ENCODE data around the gene NUP214. TPM values are rescaled to one million over a fixed set of nuclear protein-coding genes. Genes with fewer than 3 reads are reported as not detected.

The NUP214 gene
- total RNA-seq, 4 donors from 2014 or later, result 36.1 to 104 (median 69.6) TPM

- Histone ChIP-seq H3K27me3 (no peaks in the 10 kb centered on the region), H3K9me3 (no peaks in the 10 kb centered on the region), H3K4me1 (no peaks in the 10 kb centered on the region), H3K4me3 (no peak overlapping the region), H3K27ac (no peak overlapping the region), H3K36me3 (no peaks in the 10 kb centered on the region)
- TF ChIP-seq EP300 (IDR thresholded peaks at IDR 0.05) (no peak), POLR2A (IDR thresholded peaks at IDR 0.05) (no peak), POLR2AphosphoS5 (IDR thresholded peaks at IDR 0.05) (no peak)
- WGBS, result 95% methylated on average over 7 of the region's 9 CpGs
- no peak for DNase-seq (ENCODE audit: low spot score in 2 of 2)
Measured at GRCh38 chr9:131081868-131082267, 43.5 kb upstream of the NUP214 start.

- Histone ChIP-seq H3K27me3 (no peaks in the 10 kb centered on the region), H3K4me3 (no peak overlapping the region), H3K9me3 (no peaks in the 10 kb centered on the region), H3K27ac (no peak overlapping the region), H3K4me1 (no peaks in the 10 kb centered on the region), H3K36me3 (no peaks in the 10 kb centered on the region)
- DNase-seq (ENCODE audit: low spot score in 2 of 2), result no peak
- 62% methylated on average over 11 of the region's 11 CpGs for WGBS
- no peak for TF ChIP-seq EP300 (IDR thresholded peaks at IDR 0.05)
Measured at GRCh38 chr9:131082774-131083512, 42.4 kb upstream of the NUP214 start.

- no peak for TF ChIP-seq EP300 (IDR thresholded peaks at IDR 0.05)
- DNase-seq (ENCODE audit: low spot score in 2 of 2), result no peak
- WGBS, result 82% methylated on average over 8 of the region's 8 CpGs
- no peaks in the 10 kb centered on the region for H3K27me3 ChIP-seq
- H3K4me3 ChIP-seq, result no peak overlapping the region
- H3K9me3 ChIP-seq, result no peaks in the 10 kb centered on the region
- no peak overlapping the region for H3K27ac ChIP-seq
- no peaks in the 10 kb centered on the region for H3K4me1 ChIP-seq
- H3K36me3 ChIP-seq, result no peaks in the 10 kb centered on the region
Measured at GRCh38 chr9:131084661-131085369, 40.6 kb upstream of the NUP214 start.

GRCh38 chr9:131085370-131086122, 39.8 kb upstream of the NUP214 start:
- no peak for DNase-seq (ENCODE audit: low spot score in 2 of 2)
- Histone ChIP-seq H3K4me3 (no peak overlapping the region), H3K27ac (no peak overlapping the region), H3K4me1 (no peaks in the 10 kb centered on the region), H3K9me3 (no peaks in the 10 kb centered on the region), H3K27me3 (no peaks in the 10 kb centered on the region), H3K36me3 (no peaks in the 10 kb centered on the region)
- 87% methylated on average over 17 of the region's 23 CpGs for WGBS
- no peak for TF ChIP-seq EP300 (IDR thresholded peaks at IDR 0.05)
- TF ChIP-seq POLR2AphosphoS5 (IDR thresholded peaks at IDR 0.05), result no peak
- TF ChIP-seq POLR2A (IDR thresholded peaks at IDR 0.05), result no peak
- no peak for TF ChIP-seq CTCF (IDR thresholded peaks at IDR 0.05)

- no peak for DNase-seq (ENCODE audit: low spot score in 2 of 2)
- H3K27me3 ChIP-seq, result no peaks in the 10 kb centered on the region
- H3K4me3 ChIP-seq, result no peak overlapping the region
- H3K4me1 ChIP-seq, result no peaks in the 10 kb centered on the region
- H3K36me3 ChIP-seq, result no peaks in the 10 kb centered on the region
- no peak overlapping the region for H3K27ac ChIP-seq
- TF ChIP-seq POLR2A (IDR thresholded peaks at IDR 0.05) (no peak), POLR2AphosphoS5 (IDR thresholded peaks at IDR 0.05) (no peak)
- no peaks in the 10 kb centered on the region for H3K9me3 ChIP-seq
- WGBS, result 60% methylated on average over 16 of the region's 19 CpGs
Measured at GRCh38 chr9:131087354-131087893, 38.0 kb upstream of the NUP214 start.

DNA sequence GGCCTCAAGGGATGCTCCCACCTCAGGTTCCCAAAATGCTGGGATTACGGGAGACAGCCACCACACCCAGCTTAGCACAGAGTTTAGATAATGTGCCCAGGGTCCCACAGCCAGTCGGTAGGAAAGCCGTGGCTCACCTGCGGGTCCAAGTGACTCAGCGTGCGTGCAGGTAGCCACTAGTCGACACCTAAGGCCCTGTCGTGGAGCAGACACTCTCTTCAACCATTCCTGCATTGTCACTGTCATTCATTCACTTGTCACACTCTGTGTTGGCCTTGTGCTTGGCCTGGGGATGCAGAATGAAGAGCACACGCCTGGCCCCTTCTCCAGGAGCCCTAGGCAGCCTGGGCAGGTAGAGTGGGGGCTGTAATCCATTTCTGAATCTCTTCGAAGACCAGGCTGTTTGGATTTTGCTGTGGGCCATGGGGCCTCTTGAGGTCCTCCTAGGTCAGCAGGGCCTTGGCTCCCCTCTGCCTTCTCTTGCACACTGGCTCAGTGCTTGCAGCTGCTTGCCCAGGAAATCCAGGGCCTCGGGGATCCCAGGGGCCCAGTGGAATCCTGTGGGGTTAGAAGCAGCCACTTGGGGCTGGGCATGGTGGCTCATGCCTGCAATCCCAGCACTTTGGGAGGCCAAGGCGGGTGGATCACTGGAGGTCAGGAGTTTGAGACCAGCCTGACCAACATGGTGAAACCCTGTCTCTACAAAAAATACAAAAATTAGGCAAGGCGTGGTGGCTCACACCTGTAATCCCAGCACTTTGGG, 35.2 kb upstream of the NUP214 start:
- no peak overlapping the region for H3K4me3 ChIP-seq
- TF ChIP-seq CTCF (IDR thresholded peaks at IDR 0.05) (no peak), POLR2AphosphoS5 (IDR thresholded peaks at IDR 0.05) (no peak), POLR2A (IDR thresholded peaks at IDR 0.05) (no peak), EP300 (IDR thresholded peaks at IDR 0.05) (no peak)
- H3K27me3 ChIP-seq, result peaks cover 3% of the 10 kb centered on the region
- no peak overlapping the region for H3K27ac ChIP-seq
- DNase-seq (ENCODE audit: low spot score in 2 of 2), result no peak
- no peaks in the 10 kb centered on the region for H3K9me3 ChIP-seq
- H3K36me3 ChIP-seq, result no peaks in the 10 kb centered on the region
- no peaks in the 10 kb centered on the region for H3K4me1 ChIP-seq
- 94% methylated on average over 12 of the region's 13 CpGs for WGBS
